B cell (primary cell): Measurements from ENCODE around the gene MFSD2A. TPM values are rescaled to one million over a fixed set of nuclear protein-coding genes. Genes with fewer than 3 reads are reported as not detected.

Experiments
- ATAC-seq: fragments of 200-7000 bp; cut with Tn5 transposase; one replicate; pipeline ENCODE4 v1.10.0; 2021; ENCODE audit warnings: low read depth, mild to moderate bottlenecking, moderate number of reproducible peaks, moderate library complexity
- CTCF ChIA-PET: fragments of 350-600 bp; sonication (Branson Sonifier 250); formaldehyde crosslinking; loops from one replicate; lab custom pipeline; 2021; ENCODE audit warnings: antibody characterized with exemption, inconsistent platforms; lab: Charles Lee
- POLR2A ChIA-PET: fragments of 350-600 bp; sonication (Branson Sonifier 250); formaldehyde crosslinking; loops from one replicate; lab custom pipeline; 2021; ENCODE audit warnings: antibody characterized with exemption; lab: Charles Lee
- DNase-seq: peaks from one replicate; pipeline ENCODE4 v3.0.0; 2013
- H2AFZ ChIP-seq: 2 replicates; pipeline ENCODE4 v1.6.1; 2012; ENCODE audit warnings: mild to moderate bottlenecking, low read depth, low read length; ENCODE audit not compliant: insufficient read depth, poor library complexity, severe bottlenecking
- H3K27ac ChIP-seq, 2 donors: 1 replicate in 1 of 2; 2 replicates in 1 of 2; pipeline ENCODE4 v1.5.1; 2012 to 2013; ENCODE audit warnings: low read length in 2 of 2, mild to moderate bottlenecking in 2 of 2, moderate library complexity in 1 of 2
- H3K27me3 ChIP-seq, 4 experiments: fragments of 200-600 bp in 1 of 4; sonication (generic) in 1 of 4; replicated peaks in 1 of 4; 1 replicate in 2 of 4; 2 replicates in 2 of 4; pipeline versions ENCODE4 v1.6.1 to v1.7.0; 2013 to 2016; ENCODE audit warnings: low read length in 3 of 4, mild to moderate bottlenecking in 2 of 4, mixed read lengths in 1 of 4, moderate library complexity in 1 of 4; ENCODE audit not compliant: insufficient read depth in 4 of 4, control insufficient read depth in 3 of 4; ENCODE audit errors: control extremely low read depth in 1 of 4
- H3K36me3 ChIP-seq, 2 experiments: replicated peaks in 1 of 2; 1 replicate in 1 of 2; 2 replicates in 1 of 2; pipeline versions ENCODE4 v1.6.1 to v1.7.1; 2013; ENCODE audit warnings: low read length in 1 of 2; ENCODE audit not compliant: insufficient read depth in 2 of 2, control insufficient read depth in 1 of 2; ENCODE audit errors: control extremely low read depth in 1 of 2, extremely low read depth in 1 of 2
- H3K4me1 ChIP-seq, 2 donors: fragments of 200-600 bp in 1 of 2; sonication (generic) in 1 of 2; 1 replicate in 1 of 2; 2 replicates in 1 of 2; pipeline versions ENCODE4 v1.5.1 to v1.6.1; 2013 to 2017; ENCODE audit warnings: low read length in 2 of 2; ENCODE audit not compliant: control insufficient read depth in 2 of 2, insufficient read depth in 2 of 2
- H3K4me2 ChIP-seq: replicated peaks from 2 replicates; pipeline ENCODE3; 2012; ENCODE audit warnings: mild to moderate bottlenecking, low read depth, low read length; ENCODE audit not compliant: poor library complexity, severe bottlenecking
- H3K4me3 ChIP-seq, 5 experiments: fragments of 200-600 bp in 1 of 5; sonication (generic) in 1 of 5; 1 replicate in 3 of 5; 2 replicates in 2 of 5; pipeline versions ENCODE4 v1.5.1 to v1.7.0; 2011 to 2016; ENCODE audit warnings: low read length in 4 of 5, mild to moderate bottlenecking in 4 of 5, low read depth in 2 of 5, control low read depth in 1 of 5, moderate library complexity in 1 of 5; ENCODE audit not compliant: insufficient read depth in 1 of 5; ENCODE audit errors: control extremely low read depth in 1 of 5, extremely low read depth in 1 of 5
- H3K79me2 ChIP-seq: fragments of 200-600 bp; sonication (generic); one replicate; pipeline ENCODE4 v1.6.0; 2016; ENCODE audit warnings: low read length; ENCODE audit not compliant: control insufficient read depth, insufficient read depth
- H3K9ac ChIP-seq: fragments of 200-600 bp; sonication (generic); 2 replicates; pipeline ENCODE4 v1.6.1; 2017; ENCODE audit warnings: mild to moderate bottlenecking, low read length, moderate library complexity
- H3K9me3 ChIP-seq, 3 donors: one replicate each; pipeline versions ENCODE4 v1.6.1 to v1.7.1; 2013; ENCODE audit warnings: low read length in 2 of 3; ENCODE audit not compliant: control insufficient read depth in 2 of 3, insufficient read depth in 1 of 3; ENCODE audit errors: control extremely low read depth in 1 of 3
- H4K20me1 ChIP-seq: 2 replicates; pipeline ENCODE4 v1.6.0; 2012; ENCODE audit warnings: mild to moderate bottlenecking, low read length; ENCODE audit not compliant: insufficient read depth, control insufficient read depth, poor library complexity, severe bottlenecking
- H3K27ac Mint-ChIP-seq: one replicate; pipeline ENCODE4 v1.8.0; 2021; ENCODE audit warnings: mixed read lengths
- H3K27me3 Mint-ChIP-seq: one replicate; pipeline ENCODE4 v1.8.0; 2021; ENCODE audit warnings: mixed read lengths
- H3K4me1 Mint-ChIP-seq: one replicate; pipeline ENCODE4 v1.8.0; 2021; ENCODE audit warnings: mixed read lengths
- H3K4me3 Mint-ChIP-seq: one replicate; pipeline ENCODE4 v1.8.0; 2021; ENCODE audit warnings: mixed read lengths
- H3K9me3 Mint-ChIP-seq: one replicate; pipeline ENCODE4 v1.8.0; 2022; ENCODE audit warnings: mixed read lengths; ENCODE audit not compliant: insufficient read depth
- CTCF ChIP-seq: fragments of 200-600 bp; IDR thresholded peaks from one replicate; pipeline ENCODE4 v1.8.0; 2022; ENCODE audit warnings: antibody characterized with exemption, mild to moderate bottlenecking
- EZH2 ChIP-seq: IDR thresholded peaks from 2 replicates; pipeline ENCODE4 v1.6.1; 2012; ENCODE audit warnings: borderline replicate concordance, low read depth, mild to moderate bottlenecking, moderate library complexity, low read length; ENCODE audit not compliant: insufficient read depth, poor library complexity, severe bottlenecking
- WGBS: methylation state at CpG from one replicate; pipeline ENCODE4 v1.1.5; 2013; ENCODE audit warnings: missing lambda C conversion rate; ENCODE audit not compliant: insufficient coverage; 5-methylcytosine and 5-hydroxymethylcytosine counted together
- intact Hi-C: fragments of 100-400 bp; cut with micrococcal nuclease; formaldehyde crosslinking; loops from one replicate; pipeline ENCODE4 v1.10.0; 2022
- polyA plus RNA-seq: library from polyadenylated mRNA; depleted of rRNA; stranded (reverse); fragments of >200 nt; gene quantifications from 2 replicates; pipeline ENCODE4 v1.2.3, GENCODE V29; 2012
- total RNA-seq, 2 donors: library from RNA; stranded (reverse); fragments of 120-200 nt in 1 of 2; gene quantifications; 1 replicate in 1 of 2; 2 replicates in 1 of 2; pipeline versions ENCODE4 v1.2.3 to v1.2.4, GENCODE V29; 2013 to 2022

The MFSD2A gene
- total and polyA plus RNA-seq, 2 donors (not counting 1 experiment from before 2014, with no cell fraction given), result 1.8 to 3.9 TPM

GRCh38 chr1:39947260-39947659 lies 7.7 kb upstream of the MFSD2A start:
- Histone ChIP-seq H3K4me3 (no peak overlapping the region), H3K4me1 (peaks cover 9 to 12% of the 10 kb centered on the region in 2 donors), H4K20me1 (no peaks in the 10 kb centered on the region), H2AFZ (no peak overlapping the region), H3K9ac (no peak overlapping the region), H3K27me3 (no peaks in the 10 kb centered on the region), H3K4me2 (no peak overlapping the region), H3K27ac (no peak overlapping the region), H3K36me3 (no peaks in the 10 kb centered on the region), H3K9me3 (no peaks in the 10 kb centered on the region), H3K79me2 (no peaks in the 10 kb centered on the region)
- TF ChIP-seq EZH2, result no peak
- TF ChIP-seq CTCF, result no peak
- DNase-seq (no peak), ATAC-seq (no peak)
- H3K4me1 Mint-ChIP-seq, result peaks cover 11% of the 10 kb centered on the region
- H3K27me3 Mint-ChIP-seq, result peaks cover 6% of the 10 kb centered on the region
- ChIA-PET POLR2A (no interaction called here), CTCF (interaction anchor here (0.9 to 1.2 kb wide), 3 partner anchors 26 to 130 kb away, joined by 3 to 4 read pairs (median 3); no protein-coding TSS in a partner anchor)
- H3K27ac Mint-ChIP-seq, result no peak overlapping the region
- 92% methylated on average over 2 of the region's 4 CpGs for WGBS
- intact Hi-C loops, result no loop called here
- no peaks in the 10 kb centered on the region for H3K9me3 Mint-ChIP-seq
- no peak overlapping the region for H3K4me3 Mint-ChIP-seq

- ATAC-seq (no peak), DNase-seq (no peak)
- Histone ChIP-seq H3K4me1 (peaks cover 9 to 17% of the 10 kb centered on the region in 2 donors), H3K27me3 (no peaks in the 10 kb centered on the region), H2AFZ (no peak overlapping the region), H3K9me3 (no peaks in the 10 kb centered on the region), H4K20me1 (no peaks in the 10 kb centered on the region), H3K4me3 (no peak overlapping the region), H3K4me2 (no peak overlapping the region), H3K36me3 (no peaks in the 10 kb centered on the region), H3K9ac (no peak overlapping the region), H3K27ac (no peak overlapping the region), H3K79me2 (no peaks in the 10 kb centered on the region)
- POLR2A ChIA-PET, result no interaction called here
- H3K4me3 Mint-ChIP-seq, result no peak overlapping the region
- H3K4me1 Mint-ChIP-seq, result peaks cover 20% of the 10 kb centered on the region
- H3K27ac Mint-ChIP-seq, result no peak overlapping the region
- intact Hi-C loops, result no loop called here
- H3K27me3 Mint-ChIP-seq, result peaks cover 2% of the 10 kb centered on the region
- CTCF ChIA-PET, result interaction anchor here (0.8 kb wide), 1 partner anchor 133 kb away, joined by 3 read pairs; no protein-coding TSS in a partner anchor
- no peak for TF ChIP-seq CTCF
- TF ChIP-seq EZH2, result no peak
- H3K9me3 Mint-ChIP-seq, result no peaks in the 10 kb centered on the region
- WGBS, result 80% methylated on average over 1 of the region's 2 CpGs
These were observed 5.1 kb upstream of the MFSD2A start for GRCh38 chr1:39949891-39950290.
